ENCODE measurements around the gene PPP6R2.
"Not testable (repeated sequence)": the region's sequence is repeated elsewhere in the genome, so short reads cannot be mapped to it uniquely, and the experiment has no call there.

Gene PPP6R2

DNA sequence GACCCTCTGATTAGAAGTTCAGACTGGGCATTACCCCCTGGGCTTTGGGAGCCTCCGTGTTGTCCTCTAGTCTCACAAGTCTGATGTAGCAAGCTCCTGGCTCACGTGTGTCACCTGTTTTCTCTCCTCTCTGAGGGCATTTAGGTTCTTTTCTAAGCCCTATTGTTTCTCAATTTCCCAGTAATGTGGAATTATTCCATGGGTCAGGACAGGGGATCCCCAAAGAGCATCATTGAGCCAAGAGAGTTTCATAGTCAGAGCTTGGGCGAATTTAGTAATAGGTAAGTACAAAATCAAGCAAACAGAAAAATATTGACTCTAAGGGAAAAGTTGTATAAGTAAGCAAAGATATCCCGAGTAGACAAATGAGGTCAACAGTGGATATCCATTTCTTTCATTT, 57.3 kb downstream of the PPP6R2 start:
- H3K27me3 ChIP-seq (ENCODE audit: control insufficient read depth, insufficient read depth, low read length) = no peaks in the 10 kb centered on the region
- no peak overlapping the region for H3K4me3 ChIP-seq (ENCODE audit: low read depth, low read length)
- H3K9ac ChIP-seq (ENCODE audit: low read depth, low read length) = no peak overlapping the region
- H3K9me3 ChIP-seq (ENCODE audit: control insufficient read depth, insufficient read depth, low read length) = no peaks in the 10 kb centered on the region
- H3K36me3 ChIP-seq (ENCODE audit: control insufficient read depth, insufficient read depth, low read length) = no peaks in the 10 kb centered on the region
- H3K4me1 ChIP-seq (ENCODE audit: control insufficient read depth, insufficient read depth, low read length) = peaks cover 11% of the 10 kb centered on the region

DNA sequence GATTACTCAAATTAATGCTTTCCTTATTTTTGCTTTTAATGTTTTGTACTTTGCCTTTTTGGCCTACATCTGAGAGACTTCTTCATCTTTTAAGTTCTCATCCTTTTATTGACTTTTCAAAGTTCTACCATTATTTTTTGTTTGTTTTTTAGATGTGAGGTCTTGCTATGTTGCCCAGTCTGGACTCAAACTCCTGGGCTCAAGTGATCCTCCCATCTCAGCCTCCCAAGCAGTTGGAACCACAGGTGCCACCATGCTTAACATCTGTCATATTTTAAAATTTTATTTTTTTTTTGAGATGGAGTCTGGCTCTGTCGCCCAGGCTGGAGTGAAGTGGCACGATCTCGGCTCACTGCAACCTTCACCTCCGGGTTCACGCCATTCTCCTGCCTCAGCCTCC, 57.8 kb downstream of the PPP6R2 start:
- H3K4me3 ChIP-seq (ENCODE audit: low read depth, low read length) = no peak overlapping the region

DNA sequence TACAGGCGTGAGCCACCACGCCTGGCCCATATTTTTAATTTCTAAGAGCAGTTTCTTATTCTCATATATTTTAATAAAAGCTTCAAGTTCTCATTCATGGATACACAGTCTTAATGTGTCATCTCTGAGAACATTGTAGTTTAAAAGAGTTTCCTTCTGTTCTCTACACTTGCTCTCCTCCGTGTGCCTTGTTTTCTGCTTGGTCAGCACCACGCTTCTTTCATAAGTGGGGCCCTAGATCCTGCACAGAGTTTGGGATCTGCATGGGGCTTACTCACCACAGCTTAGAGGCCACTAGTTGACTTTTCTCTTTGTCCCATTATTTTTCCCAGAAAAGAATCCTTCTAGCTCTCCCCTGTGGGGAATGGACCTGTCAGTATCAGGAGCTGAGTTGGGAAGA, 58.8 kb downstream of the PPP6R2 start:
- H3K27me3 ChIP-seq (ENCODE audit: control insufficient read depth, insufficient read depth, low read length) = no peaks in the 10 kb centered on the region
- peaks cover 6% of the 10 kb centered on the region for H3K36me3 ChIP-seq (ENCODE audit: control insufficient read depth, insufficient read depth, low read length)
- peaks cover 5% of the 10 kb centered on the region for H3K4me1 ChIP-seq (ENCODE audit: control insufficient read depth, insufficient read depth, low read length)
- H3K4me3 ChIP-seq (ENCODE audit: low read depth, low read length) = no peak overlapping the region
- no peaks in the 10 kb centered on the region for H3K9me3 ChIP-seq (ENCODE audit: control insufficient read depth, insufficient read depth, low read length)
- H3K9ac ChIP-seq (ENCODE audit: low read depth, low read length) = no peak overlapping the region

More for the DNA sequence above, 57.8 kb downstream of the PPP6R2 start:
- Histone ChIP-seq H3K36me3 (ENCODE audit: control insufficient read depth, insufficient read depth, low read length) (no peaks in the 10 kb centered on the region), H3K9ac (ENCODE audit: low read depth, low read length) (no peak overlapping the region), H3K9me3 (ENCODE audit: control insufficient read depth, insufficient read depth, low read length) (no peaks in the 10 kb centered on the region), H3K4me1 (ENCODE audit: control insufficient read depth, insufficient read depth, low read length) (peaks cover 11% of the 10 kb centered on the region), H3K27me3 (ENCODE audit: control insufficient read depth, insufficient read depth, low read length) (no peaks in the 10 kb centered on the region)

DNA sequence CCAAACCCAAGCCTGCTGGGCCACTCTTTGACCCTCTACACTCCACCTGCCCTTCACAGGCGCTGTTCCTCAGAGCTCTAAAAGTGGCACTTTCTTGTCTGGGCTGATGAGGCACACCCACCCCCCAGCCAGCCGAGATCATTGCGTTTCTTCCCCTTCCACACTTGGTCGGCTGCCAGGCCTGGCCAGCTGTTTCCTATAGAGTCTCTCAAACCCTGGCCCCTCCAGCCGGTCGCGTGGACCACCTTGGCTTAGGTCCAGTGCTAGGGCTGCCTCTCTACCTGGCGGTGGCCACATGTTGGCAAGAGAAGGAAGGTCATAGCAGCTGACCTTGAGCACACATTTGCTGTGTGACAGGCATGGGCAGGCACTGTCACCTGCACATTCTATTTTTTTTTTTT, 60.6 kb downstream of the PPP6R2 start:
- H3K4me3 ChIP-seq (ENCODE audit: low read depth, low read length) = no peak overlapping the region
- peaks cover 11% of the 10 kb centered on the region for H3K36me3 ChIP-seq (ENCODE audit: control insufficient read depth, insufficient read depth, low read length)
- H3K4me1 ChIP-seq (ENCODE audit: control insufficient read depth, insufficient read depth, low read length) = no peaks in the 10 kb centered on the region
- no peaks in the 10 kb centered on the region for H3K27me3 ChIP-seq (ENCODE audit: control insufficient read depth, insufficient read depth, low read length)
- no peaks in the 10 kb centered on the region for H3K9me3 ChIP-seq (ENCODE audit: control insufficient read depth, insufficient read depth, low read length)
- H3K9ac ChIP-seq (ENCODE audit: low read depth, low read length) = no peak overlapping the region

DNA sequence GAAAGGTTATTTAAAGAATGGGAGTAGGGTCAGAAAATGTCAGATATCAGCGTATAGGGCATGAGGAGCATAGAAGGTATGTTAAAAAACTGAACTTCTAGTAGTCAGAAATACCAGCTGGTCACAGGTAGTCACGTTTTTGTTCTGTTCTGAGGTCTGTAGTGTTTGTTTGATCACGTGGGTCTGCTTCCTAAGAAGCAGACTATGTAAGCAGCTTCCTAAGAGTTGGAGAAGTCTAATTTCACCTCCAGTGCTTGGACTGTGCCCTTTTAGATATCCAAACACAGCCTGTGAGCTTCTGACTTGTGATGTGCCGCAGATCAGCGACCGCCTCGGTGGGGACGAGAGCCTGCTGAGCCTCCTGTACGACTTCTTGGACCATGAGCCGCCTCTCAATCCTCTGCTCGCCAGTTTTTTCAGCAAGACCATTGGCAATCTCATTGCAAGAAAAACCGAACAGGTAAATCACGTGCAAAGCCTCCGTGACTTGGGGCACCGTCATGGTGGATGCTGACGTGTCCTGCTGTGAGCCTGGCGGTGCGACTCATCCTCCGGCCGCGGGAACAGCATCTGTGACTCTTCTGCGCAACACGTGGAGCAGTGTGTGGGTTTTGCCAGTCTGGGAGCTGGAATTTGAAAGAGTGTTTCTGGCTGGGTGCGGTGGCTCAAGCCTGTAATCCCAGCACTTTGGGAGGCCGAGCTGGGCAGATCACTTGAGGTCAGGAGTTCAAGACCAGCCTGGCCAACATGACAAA, 63.5 kb downstream of the PPP6R2 start:
- Histone ChIP-seq H3K9me3 (ENCODE audit: control insufficient read depth, insufficient read depth, low read length) (no peaks in the 10 kb centered on the region), H3K4me3 (ENCODE audit: low read depth, low read length) (no peak overlapping the region), H3K27me3 (ENCODE audit: control insufficient read depth, insufficient read depth, low read length) (no peaks in the 10 kb centered on the region), H3K4me1 (ENCODE audit: control insufficient read depth, insufficient read depth, low read length) (no peaks in the 10 kb centered on the region), H3K9ac (ENCODE audit: low read depth, low read length) (no peak overlapping the region), H3K36me3 (ENCODE audit: control insufficient read depth, insufficient read depth, low read length) (peaks cover 11% of the 10 kb centered on the region)

DNA sequence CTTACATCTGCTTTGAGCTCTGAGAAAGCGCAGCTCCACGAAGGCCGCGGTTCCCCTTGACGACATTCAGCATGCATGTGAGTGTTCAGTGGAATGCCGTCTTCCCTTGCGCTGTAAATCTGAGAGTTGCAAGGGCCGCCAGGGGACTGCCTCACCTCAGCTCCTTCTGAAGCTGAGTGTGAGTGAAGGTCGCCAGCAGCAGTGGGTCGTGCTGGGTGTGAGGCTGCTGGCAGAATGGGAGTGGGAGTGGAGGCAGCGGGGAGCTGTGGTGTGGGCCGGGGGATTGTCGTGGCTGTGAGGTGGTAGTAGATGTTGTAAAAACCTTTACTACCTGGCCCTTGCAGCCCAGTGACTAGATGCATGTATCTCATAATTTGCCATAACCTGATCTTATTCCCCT, 65.2 kb downstream of the PPP6R2 start:
- Histone ChIP-seq H3K4me1 (ENCODE audit: control insufficient read depth, insufficient read depth, low read length) (no peaks in the 10 kb centered on the region), H3K9me3 (ENCODE audit: control insufficient read depth, insufficient read depth, low read length) (no peaks in the 10 kb centered on the region), H3K27me3 (ENCODE audit: control insufficient read depth, insufficient read depth, low read length) (no peaks in the 10 kb centered on the region), H3K4me3 (ENCODE audit: low read depth, low read length) (no peak overlapping the region), H3K9ac (ENCODE audit: low read depth, low read length) (no peak overlapping the region), H3K36me3 (ENCODE audit: control insufficient read depth, insufficient read depth, low read length) (peaks cover 11% of the 10 kb centered on the region)

DNA sequence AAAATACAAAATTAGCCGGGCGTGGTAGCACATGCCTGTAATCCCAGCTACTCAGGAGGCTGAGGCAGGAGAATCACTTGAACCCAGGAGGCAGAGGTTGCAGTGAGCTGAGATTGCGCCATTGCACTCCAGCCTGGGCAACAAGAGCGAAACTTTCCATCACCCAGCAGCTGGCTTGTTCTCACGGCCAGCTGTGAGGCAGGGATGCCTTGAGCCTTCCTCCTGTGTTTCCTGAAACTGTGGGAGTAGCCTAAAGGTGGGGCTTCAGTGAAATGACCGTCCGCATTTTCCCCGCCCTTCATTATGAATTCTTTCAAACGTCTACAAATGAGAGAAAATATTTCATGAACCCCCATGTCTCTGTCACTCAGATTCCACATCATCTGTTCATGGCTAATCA, 65.8 kb downstream of the PPP6R2 start:
- H3K9me3 ChIP-seq (ENCODE audit: control insufficient read depth, insufficient read depth, low read length); H3K4me3 ChIP-seq (ENCODE audit: low read depth, low read length); H3K4me1 ChIP-seq (ENCODE audit: control insufficient read depth, insufficient read depth, low read length); H3K27me3 ChIP-seq (ENCODE audit: control insufficient read depth, insufficient read depth, low read length); H3K9ac ChIP-seq (ENCODE audit: low read depth, low read length): not testable (repeated sequence)
- peaks cover 14% of the 10 kb centered on the region for H3K36me3 ChIP-seq (ENCODE audit: control insufficient read depth, insufficient read depth, low read length)

DNA sequence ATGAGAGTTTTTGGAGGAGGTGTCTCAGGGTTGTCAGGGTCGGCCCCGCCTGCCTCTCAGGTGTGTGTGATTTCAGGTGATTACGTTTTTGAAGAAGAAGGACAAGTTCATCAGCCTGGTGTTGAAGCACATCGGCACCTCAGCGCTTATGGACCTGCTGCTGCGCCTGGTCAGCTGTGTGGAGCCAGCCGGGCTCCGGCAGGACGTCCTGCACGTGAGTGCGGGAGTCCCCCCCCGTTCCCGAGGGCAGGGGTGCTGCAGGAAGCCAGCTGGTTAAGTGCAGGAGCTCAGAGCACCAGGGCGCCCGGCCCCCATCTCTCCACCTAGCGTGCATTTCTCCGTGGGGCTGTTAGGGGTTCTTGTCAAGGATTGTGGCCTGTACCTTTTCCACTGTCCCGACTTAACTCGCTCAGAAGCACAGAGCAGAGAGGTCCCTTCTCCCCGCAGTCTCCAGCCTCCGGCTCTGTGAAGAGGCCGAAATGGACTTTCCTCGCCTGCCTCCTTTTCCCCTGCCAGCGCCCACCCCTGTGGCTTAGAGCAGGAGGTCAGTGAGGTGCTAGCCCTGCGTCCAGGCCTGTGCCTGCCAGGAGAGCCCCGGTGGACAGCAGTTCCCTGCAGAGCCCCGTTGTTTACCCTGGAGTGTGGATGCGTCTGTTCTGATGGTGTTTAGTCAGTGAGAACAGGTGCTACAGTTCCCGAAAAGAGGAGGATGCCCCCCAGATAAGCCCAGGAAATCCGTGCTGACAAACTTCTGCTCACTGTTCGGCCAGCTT, 71.5 kb downstream of the PPP6R2 start:
- Histone ChIP-seq H3K4me1 (ENCODE audit: control insufficient read depth, insufficient read depth, low read length) (no peaks in the 10 kb centered on the region), H3K36me3 (ENCODE audit: control insufficient read depth, insufficient read depth, low read length) (peaks cover 47% of the 10 kb centered on the region), H3K9me3 (ENCODE audit: control insufficient read depth, insufficient read depth, low read length) (no peaks in the 10 kb centered on the region), H3K4me3 (ENCODE audit: low read depth, low read length) (no peak overlapping the region), H3K9ac (ENCODE audit: low read depth, low read length) (no peak overlapping the region), H3K27me3 (ENCODE audit: control insufficient read depth, insufficient read depth, low read length) (no peaks in the 10 kb centered on the region)

DNA sequence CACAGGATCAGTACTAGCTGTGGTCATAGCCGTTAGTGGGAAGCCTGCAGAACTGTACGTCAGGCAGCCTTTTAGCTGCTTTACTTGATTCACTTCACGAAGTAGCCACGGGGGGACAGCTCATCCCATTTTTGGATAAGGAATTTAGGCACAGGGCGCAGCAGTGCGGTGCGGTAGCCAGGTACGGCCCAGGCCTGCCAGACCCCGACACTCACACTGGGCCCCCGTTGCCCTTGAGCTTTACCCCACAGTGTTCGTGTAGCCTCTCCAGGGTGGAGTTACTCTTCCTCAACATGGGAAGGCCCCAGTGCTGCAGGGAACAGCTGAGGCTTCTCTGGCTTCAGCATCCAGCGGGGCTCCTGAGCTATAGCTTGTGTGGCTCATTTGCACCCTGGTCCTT, 72.3 kb downstream of the PPP6R2 start:
- Histone ChIP-seq H3K4me3 (ENCODE audit: low read depth, low read length) (no peak overlapping the region), H3K9me3 (ENCODE audit: control insufficient read depth, insufficient read depth, low read length) (no peaks in the 10 kb centered on the region), H3K9ac (ENCODE audit: low read depth, low read length) (no peak overlapping the region), H3K4me1 (ENCODE audit: control insufficient read depth, insufficient read depth, low read length) (no peaks in the 10 kb centered on the region), H3K27me3 (ENCODE audit: control insufficient read depth, insufficient read depth, low read length) (no peaks in the 10 kb centered on the region), H3K36me3 (ENCODE audit: control insufficient read depth, insufficient read depth, low read length) (peaks cover 49% of the 10 kb centered on the region)

DNA sequence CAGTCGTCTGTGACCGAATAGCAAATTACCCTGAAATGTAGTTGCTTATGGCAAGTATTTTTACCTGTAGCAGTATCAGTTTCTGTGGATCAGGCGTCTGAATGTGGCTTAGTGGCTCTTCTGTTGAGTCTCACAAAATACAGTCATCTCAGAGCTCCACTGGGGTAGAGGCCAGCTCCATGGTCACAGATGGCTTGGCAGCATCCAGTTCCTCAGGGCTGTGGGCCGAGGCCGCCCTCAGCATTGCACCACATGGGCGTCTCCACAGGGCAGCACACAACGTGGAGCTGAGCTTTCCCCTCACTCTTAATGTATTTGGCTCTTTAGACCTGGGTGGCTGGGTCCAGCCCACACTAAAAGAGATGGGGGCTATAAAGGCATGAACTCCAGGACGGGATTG, 73.9 kb downstream of the PPP6R2 start:
- H3K9ac ChIP-seq (ENCODE audit: low read depth, low read length) = no peak overlapping the region
- no peaks in the 10 kb centered on the region for H3K9me3 ChIP-seq (ENCODE audit: control insufficient read depth, insufficient read depth, low read length)
- no peaks in the 10 kb centered on the region for H3K27me3 ChIP-seq (ENCODE audit: control insufficient read depth, insufficient read depth, low read length)
- no peaks in the 10 kb centered on the region for H3K4me1 ChIP-seq (ENCODE audit: control insufficient read depth, insufficient read depth, low read length)
- no peak overlapping the region for H3K4me3 ChIP-seq (ENCODE audit: low read depth, low read length)
- peaks cover 52% of the 10 kb centered on the region for H3K36me3 ChIP-seq (ENCODE audit: control insufficient read depth, insufficient read depth, low read length)

DNA sequence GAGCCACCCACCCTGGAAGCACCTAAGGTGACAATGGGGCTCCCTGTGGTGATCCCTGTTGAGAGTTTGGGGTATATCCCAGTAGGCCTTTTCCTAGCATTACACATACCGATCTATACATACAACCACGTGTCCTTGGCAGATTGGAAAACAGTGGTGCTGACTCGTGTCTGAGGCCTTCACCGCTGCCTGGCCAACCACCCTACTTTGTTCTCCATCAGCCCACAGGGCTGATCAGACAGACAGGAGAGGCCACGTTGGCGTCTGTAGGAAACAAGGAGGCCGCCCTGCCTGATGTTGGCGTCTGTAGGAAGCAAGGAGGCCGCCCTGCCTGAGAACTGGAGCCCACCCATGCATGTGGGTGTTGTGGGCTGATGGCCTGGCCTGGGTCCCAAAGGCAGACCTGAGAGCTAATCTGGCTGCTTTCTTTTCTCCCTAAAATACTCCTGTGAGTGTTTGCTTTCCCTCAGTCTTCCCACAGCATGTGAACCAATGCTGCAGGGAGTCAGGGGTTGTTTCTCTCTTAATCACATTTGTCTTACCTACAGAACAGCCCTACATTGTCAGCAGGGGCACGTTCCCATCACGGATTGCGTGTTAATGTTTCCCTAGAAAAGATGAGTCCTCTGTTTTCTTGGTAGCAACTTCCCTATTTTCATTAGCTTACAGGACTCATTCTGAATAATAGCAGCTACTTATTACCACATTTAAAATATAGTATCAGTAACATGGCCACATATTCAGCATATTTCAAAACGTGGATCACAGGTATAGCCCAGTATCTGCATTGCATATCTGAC, 74.5 kb downstream of the PPP6R2 start:
- H3K36me3 ChIP-seq (ENCODE audit: control insufficient read depth, insufficient read depth, low read length) = peaks cover 58% of the 10 kb centered on the region
- H3K9me3 ChIP-seq (ENCODE audit: control insufficient read depth, insufficient read depth, low read length) = no peaks in the 10 kb centered on the region

More for the DNA sequence above, 74.5 kb downstream of the PPP6R2 start:
- Histone ChIP-seq H3K9ac (ENCODE audit: low read depth, low read length) (no peak overlapping the region), H3K4me1 (ENCODE audit: control insufficient read depth, insufficient read depth, low read length) (no peaks in the 10 kb centered on the region), H3K27me3 (ENCODE audit: control insufficient read depth, insufficient read depth, low read length) (no peaks in the 10 kb centered on the region), H3K4me3 (ENCODE audit: low read depth, low read length) (no peak overlapping the region)

Data from iPS-15b (cell line).